GM19099 (cell line): ENCODE measurements around the gene ARIH2.

Experiments used
- POLR2A ChIP-seq: IDR thresholded peaks from 3 replicates; pipeline ENCODE4 v1.6.1; 2011; ENCODE audit warnings: low read depth; ENCODE audit not compliant: insufficient read length; ENCODE audit errors: extremely low read depth

The ARIH2 gene

DNA sequence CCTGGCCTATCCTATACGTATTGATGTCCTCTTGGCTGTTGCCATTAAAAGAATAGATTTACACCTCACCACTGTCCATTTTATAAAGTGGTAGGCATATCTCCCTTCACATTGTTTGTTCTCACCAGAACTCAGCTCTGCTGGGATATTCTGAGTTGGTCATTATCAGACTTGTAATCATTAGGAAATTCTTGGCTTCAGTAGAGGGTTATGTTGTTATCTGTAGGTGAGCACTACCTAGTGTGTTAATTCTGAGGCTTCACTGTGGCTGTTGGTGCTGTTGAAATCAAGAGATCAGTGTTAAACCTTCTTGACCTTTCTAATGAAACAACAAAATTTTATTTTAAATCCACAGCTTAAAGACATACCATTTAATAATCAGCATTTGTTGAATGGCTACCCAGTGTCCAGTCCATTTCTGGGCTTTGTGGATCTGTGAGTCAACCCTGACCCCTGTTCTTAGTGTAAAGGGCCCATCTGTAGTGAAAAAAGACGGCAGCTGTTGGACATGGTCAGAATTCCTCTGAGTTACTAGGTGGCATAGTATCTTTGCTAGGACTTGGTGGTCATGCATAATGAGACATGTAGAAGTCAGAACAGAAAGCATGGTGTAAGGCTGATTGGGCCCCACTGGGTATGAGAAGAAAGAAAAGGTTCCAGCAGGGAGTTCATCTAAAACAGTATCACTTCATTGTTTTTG lies 38.5 kb downstream of the ARIH2 start:
- TF ChIP-seq POLR2A = no peak

DNA sequence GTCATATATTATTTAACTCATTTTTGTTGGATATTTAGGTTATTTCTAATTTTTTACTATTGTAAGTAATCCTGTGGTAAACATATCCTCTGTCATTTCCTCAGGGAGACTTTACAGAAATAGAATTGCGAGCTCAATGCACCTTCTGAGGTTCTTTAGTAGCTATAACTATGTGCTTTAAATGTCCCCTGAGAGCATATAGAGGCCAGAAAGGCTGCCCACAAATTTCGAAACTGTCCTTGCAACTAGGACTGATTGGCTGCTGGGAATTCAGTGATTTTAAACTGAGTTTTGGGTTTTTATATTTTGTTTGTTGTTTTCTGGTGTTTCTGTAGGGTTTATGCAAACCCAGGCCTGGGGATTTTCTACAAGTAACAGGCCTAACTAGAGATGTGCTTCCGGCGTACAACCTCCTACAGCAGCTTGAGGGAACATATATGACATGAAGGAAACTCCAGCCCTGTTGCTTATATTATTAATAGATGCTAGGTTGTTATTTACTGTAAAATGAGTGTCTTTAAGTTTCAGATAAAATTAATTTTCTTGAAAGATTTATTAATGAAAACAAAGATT lies 42.3 kb downstream of the ARIH2 start:
- TF ChIP-seq POLR2A = no peak

DNA sequence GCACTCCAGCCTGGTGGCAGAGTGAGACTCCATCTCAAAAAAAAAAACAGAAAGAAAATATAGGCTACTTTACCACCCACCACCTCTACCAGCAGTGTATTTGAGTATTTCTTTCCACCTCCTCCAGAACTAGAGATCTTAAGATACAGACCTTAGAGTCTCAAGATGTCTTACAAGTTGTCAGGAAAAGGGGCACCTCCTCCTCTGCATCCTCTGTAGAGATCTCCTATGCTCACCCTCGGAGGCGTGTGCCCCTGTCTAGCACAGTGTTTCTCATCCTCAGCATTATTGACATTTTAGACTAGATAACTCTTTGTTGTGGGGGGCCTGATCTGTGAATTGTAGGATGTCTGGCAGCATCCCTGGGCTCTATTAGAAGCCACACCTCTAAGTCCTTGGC lies 43.7 kb downstream of the ARIH2 start:
- no peak for TF ChIP-seq POLR2A

DNA sequence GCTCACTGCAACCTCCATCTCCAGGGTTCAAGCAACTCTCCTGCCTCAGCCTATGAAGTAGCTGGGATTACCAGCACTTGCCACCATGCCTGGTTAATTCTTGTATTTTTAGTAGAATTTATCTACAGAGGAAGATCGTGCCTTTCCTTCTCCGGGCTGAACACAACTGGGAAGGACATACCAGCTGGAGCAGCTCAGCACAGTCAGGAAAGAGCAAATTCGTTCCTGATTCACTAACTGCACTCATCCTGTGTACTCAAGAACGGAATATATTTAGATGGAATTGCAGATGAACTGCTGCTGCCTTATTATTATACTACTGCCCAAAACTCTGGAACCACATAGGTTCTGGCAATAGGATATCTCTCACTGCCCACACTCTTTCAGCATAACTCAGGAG lies 44.3 kb downstream of the ARIH2 start:
- no peak for TF ChIP-seq POLR2A

DNA sequence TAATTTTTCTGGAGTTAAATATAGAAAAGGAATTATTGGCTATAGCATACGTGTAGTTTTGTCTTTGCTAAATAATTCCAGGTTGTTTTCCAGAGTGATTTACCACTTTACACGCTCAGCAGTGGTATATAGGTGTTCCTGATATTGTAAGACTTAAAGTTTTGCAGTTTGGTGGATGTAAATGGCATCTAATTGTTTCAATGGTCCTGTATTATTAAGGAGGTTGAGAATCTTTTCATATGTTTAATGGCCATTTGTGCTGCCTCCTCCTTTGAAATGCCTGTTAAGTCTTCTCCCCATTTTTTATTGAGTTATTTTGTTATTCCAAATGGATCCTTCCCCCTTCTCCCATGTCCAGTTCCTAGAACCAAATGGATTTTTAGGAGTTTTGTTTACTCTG lies 44.9 kb downstream of the ARIH2 start:
- TF ChIP-seq POLR2A = no peak

DNA sequence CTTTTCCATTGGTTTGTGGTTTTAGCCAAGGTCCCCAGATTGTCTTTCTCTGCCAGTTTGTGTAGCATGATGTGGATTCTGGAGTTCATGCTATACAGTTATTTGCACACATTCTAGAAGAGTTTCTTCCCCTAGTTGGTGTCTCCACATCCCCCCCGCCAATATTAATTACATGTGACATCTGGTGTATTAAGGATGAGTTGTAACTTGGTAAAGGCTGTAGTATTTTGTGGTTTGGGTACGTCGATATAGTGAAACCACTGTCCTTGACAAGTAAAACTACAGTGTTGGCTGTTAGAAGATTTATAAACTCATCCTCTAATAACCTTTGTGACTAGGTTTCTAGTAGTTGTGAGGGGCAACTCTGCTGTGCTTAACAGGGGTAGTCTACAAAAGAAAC lies 47.7 kb downstream of the ARIH2 start:
- TF ChIP-seq POLR2A = no peak

DNA sequence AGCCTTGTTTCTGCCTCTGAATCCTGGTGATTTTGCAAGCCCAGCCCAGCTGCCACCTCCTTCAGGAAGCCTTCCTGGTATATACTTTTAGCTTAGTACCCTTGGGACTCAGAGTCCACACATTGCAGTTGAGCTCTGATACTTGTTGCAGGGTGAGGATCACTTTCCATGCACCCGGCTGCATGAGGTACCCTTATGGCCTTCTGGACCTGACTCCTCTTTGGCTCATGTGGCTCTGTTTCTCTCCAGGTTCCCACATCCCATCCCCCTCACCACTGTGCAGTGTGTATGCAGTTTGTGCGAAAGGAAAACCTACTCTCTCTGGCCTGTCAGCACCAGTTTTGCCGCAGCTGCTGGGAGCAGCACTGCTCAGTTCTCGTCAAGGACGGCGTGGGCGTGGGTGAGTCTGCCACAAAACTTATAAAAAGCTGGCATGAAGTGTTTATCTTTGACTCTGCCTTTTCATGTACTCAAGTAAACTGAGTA lies 48.3 kb downstream of the ARIH2 start:
- no peak for TF ChIP-seq POLR2A

DNA sequence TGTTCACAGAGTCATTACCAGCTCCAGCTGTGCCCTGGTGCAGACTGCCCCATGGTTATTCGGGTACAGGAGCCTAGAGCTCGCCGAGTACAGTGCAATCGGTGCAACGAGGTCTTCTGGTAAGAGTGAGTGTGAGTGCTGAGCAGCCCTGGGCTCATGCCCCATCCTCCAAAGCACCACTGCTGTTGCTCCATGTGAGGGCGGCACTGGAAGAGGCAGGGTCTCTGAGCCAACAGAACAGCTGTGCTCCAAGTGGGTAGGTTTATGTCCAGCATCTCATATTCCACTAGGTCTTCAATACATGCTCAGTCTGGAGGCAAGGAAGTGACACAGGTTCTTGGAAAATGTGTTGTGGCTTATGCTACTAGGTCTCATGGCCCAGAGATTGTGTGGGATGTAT lies 51.9 kb downstream of the ARIH2 start:
- TF ChIP-seq POLR2A = no peak

DNA sequence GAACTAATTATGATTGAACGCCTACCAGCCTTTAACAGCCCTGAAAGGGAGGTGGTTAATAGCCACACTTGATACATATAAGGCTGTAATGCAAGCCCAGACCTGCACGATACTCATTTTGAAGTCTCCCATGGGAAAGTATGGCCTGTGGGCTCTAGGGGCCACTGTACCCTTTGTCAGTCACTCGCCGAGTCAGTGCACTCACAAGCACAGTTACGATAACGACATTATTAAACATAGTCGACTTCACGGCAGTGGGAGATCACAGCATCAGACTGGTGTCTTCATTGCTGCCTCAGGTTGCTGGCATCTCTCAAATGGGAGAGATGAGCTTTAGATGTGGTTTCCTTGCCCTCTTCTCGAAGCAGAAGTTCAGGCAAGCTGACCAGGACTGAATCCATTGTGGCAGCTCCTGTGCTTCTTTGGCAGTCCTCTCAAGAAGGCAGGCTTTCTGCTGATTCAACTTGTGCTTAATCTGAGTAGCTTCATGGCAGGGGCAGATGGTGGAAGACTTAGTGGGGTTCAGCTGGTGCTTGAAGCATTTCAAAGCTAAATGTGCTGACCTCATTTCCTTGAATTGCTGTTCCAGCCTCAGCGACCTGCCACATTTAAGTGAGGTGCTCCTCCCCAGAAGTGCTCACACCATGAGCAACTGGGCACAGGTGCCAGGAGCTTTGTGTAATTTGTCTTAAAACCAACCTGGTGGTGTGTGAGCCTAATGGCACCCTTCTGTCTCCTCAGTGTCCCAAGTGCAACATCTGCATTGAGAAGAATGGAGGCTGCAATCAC lies 55.6 kb downstream of the ARIH2 start:
- no peak for TF ChIP-seq POLR2A

DNA sequence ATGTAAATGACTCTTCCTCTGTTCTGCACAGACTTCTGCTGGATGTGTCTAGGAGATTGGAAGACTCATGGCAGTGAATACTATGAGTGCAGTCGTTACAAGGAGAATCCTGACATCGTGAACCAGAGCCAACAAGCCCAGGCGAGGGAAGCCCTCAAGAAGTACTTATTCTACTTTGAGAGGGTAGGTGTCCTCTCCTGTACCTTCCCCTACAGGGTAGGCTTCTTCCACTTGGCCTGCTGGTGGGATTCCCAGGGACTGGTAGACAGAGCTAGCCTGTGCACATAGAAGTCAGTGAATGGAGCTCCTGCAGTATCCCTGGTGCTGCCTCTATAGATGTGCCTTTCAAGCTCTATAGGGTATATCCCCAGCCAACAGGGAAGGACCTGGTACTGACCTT lies 60.8 kb downstream of the ARIH2 start:
- no peak for TF ChIP-seq POLR2A

DNA sequence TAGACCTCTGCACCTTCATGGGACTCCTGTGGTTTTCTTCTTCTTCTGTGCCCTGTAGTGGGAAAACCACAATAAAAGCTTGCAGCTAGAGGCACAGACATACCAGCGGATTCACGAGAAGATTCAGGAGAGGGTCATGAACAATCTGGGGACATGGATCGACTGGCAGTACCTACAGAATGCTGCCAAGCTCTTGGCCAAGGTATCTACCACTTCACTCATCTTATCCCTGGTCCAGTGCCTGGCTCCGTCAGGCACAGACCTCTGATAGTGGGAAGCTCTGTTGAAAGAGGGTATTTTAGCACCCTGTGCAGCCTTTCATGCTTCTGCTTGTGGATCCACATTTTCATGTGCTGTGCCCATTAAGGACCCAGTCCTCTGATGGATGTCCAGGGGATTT lies 61.7 kb downstream of the ARIH2 start:
- no peak for TF ChIP-seq POLR2A

DNA sequence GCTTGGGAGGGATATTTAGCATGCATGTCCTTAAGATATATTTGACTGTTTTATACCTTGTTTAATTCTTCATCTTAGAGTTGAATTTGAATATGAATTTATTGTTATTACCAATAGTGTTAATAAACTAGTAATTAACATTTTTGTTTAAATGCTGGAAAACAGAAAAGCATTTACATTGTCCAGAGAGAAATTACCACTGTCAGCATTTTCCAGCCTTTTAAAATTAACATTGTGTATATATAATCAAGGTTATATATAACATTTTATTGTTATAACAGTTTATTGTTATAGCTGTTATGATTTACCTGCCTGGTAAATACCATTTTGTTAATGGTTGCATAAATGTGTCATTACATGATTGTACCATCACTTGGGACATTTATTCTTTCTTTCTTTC lies 63.4 kb downstream of the ARIH2 start:
- no peak for TF ChIP-seq POLR2A

DNA sequence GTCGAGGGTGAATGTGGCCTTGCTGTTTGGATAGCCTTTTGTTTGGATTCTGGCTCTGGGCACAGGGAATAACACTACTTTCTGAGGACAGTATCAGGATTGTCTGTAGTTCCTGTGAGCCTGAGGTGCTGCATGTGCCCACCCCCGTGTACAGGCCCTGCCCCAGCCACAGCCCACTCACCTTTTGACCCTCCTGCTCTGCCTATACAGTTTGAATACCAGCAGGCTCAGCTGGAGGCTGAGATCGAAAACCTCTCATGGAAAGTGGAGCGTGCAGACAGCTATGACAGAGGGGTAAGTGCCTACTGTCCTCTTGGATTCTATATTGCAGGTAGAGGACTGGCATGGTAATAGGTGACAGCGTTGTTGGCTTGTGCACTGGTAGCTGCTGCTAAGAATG lies 64.0 kb downstream of the ARIH2 start:
- no peak for TF ChIP-seq POLR2A

DNA sequence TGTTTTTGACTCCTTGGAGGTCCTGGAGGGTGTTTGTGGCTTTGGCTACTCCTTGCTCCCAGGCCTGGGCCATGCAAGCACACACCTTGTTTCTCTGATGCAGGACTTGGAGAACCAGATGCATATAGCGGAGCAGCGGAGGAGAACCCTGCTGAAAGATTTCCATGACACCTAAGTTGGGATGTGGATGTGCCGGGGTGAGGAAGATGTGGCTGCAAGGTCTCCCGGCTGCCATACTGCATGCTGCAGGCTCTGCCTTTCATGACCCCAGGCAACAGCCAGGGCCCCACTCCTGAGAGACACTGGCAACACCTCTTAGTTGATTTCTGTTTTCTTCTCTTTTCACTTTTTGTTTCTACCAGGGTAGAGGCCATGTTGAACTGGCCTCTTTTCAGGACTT lies 64.5 kb downstream of the ARIH2 start:
- no peak for TF ChIP-seq POLR2A

DNA sequence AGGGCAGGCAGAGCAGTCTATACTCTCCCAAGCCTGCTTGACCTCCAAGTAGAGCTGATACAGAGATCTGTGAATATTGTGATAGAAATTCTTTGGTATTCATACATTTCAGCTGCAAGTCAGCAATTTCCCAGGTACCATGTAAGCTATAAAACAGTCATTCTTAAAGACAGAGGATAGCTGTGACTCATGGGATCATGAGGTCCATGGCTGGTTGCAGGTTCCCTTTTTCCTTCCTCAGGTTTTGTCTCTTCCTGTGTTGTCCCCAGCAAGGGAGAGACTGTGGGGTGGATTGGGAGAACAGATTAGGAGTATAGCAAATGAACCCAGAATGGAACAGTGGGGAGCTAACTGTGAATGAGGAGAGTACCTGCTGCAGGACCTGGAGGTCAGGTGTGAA lies 66.0 kb downstream of the ARIH2 start:
- TF ChIP-seq POLR2A = no peak

DNA sequence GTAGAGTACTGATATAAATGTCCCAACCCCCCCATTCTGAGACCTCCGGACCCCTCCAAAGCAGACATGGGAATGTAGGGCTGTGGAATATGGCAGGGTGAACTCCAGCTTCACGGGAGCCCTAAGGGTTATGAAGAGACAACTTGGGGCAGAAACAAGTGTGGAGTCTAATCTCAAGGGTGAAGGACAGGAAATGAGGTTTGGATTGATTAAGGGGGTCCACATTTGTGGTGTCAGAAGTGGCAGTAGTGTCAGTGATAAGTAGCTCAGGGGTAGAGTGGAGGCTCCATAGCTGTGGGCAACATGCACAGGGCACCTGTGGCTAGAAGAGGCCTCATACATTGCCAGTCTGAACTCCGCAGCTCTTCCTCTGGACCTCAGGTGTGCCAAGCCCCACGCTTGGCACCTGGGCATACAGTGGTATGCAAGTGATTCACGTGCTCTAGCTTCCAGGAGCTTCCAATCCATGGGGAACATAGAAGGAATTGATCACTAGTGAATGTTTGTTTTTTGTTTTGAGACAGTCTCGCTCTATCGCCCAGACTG lies 67.3 kb downstream of the ARIH2 start:
- TF ChIP-seq POLR2A = no peak
